HL-60/S4 treated with retinoic acid at 250 ng/mL for 4 days and 3 days (cell line): ENCODE data around the gene IL17REL.

Experiments
- in situ Hi-C: fragments of 300-500 bp; cut with MboI; formaldehyde crosslinking; loops from 2 replicates; pipeline ENCODE4 v1.7.0; 2022; ENCODE audit warnings: low sequenced_read_pairs

IL17REL gene

GRCh38 chr22:50027639-50028537, 15.3 kb upstream of the IL17REL start:
- in situ Hi-C loops: loop anchor here (10.0 kb wide), 1 partner anchor 263 kb away; no protein-coding TSS in a partner anchor

- in situ Hi-C loops: loop anchor here (10.0 kb wide), 1 partner anchor 261 kb away; no protein-coding TSS in a partner anchor
Measured at GRCh38 chr22:50025993-50026392, 13.4 kb upstream of the IL17REL start.

GRCh38 chr22:50022171-50022819, 9.7 kb upstream of the IL17REL start:
- in situ Hi-C loops: loop anchor here (10.0 kb wide), 1 partner anchor 257 kb away; no protein-coding TSS in a partner anchor

- in situ Hi-C loops: loop anchor here (10.0 kb wide), 1 partner anchor 256 kb away; no protein-coding TSS in a partner anchor
Measured at GRCh38 chr22:50020606-50021005, 8.0 kb upstream of the IL17REL start.

GRCh38 chr22:50019316-50019715, 6.8 kb upstream of the IL17REL start:
- in situ Hi-C loops: no loop called here

GRCh38 chr22:50018608-50019285, 6.2 kb upstream of the IL17REL start:
- in situ Hi-C loops: no loop called here

GRCh38 chr22:50017701-50018224, 5.2 kb upstream of the IL17REL start:
- in situ Hi-C loops: no loop called here

- in situ Hi-C loops: no loop called here
Measured at GRCh38 chr22:50016988-50017700, 4.6 kb upstream of the IL17REL start.

GRCh38 chr22:50016308-50016987, 3.9 kb upstream of the IL17REL start:
- in situ Hi-C loops: no loop called here

GRCh38 chr22:50015451-50016307, 3.1 kb upstream of the IL17REL start:
- in situ Hi-C loops: no loop called here

- in situ Hi-C loops: no loop called here
Measured at GRCh38 chr22:50014655-50015401, 2.3 kb upstream of the IL17REL start.

- in situ Hi-C loops: no loop called here
Measured at GRCh38 chr22:50014053-50014501, 1.5 kb upstream of the IL17REL start.

GRCh38 chr22:50011447-50012210, 936 bp downstream of the IL17REL start:
- in situ Hi-C loops: no loop called here

GRCh38 chr22:50010676-50011446, 1.7 kb downstream of the IL17REL start:
- in situ Hi-C loops: no loop called here

- in situ Hi-C loops: no loop called here
Measured at GRCh38 chr22:50009765-50010675, 2.5 kb downstream of the IL17REL start.

GRCh38 chr22:50009251-50009650, 3.3 kb downstream of the IL17REL start:
- in situ Hi-C loops: no loop called here
